Keratinocyte (primary cell): ENCODE data around the gene MYO1C. TPM values are rescaled to one million over a fixed set of nuclear protein-coding genes. Genes with fewer than 3 reads are reported as not detected.
A peak's percentile ranks its signal among the peaks of the same experiment; 100 is the strongest.

Source experiments
- DNase-seq: peaks from one replicate; pipeline ENCODE4 v3.0.0-alpha.2; 2011; ENCODE audit warnings: low read depth, missing footprints, low spot score
- FAIRE-seq: peaks from 2 replicates; lab custom pipeline; 2011; peaks lifted over from hg19 to GRCh38; lab: Jason Lieb, UNC
- H2AFZ ChIP-seq: 2 replicates; pipeline ENCODE4 v1.6.0; 2012; ENCODE audit warnings: low read length, control low read depth, inconsistent platforms; ENCODE audit not compliant: control insufficient read depth
- H3K27ac ChIP-seq: 2 replicates; pipeline ENCODE4 v1.5.1; 2011; ENCODE audit warnings: low read length; ENCODE audit not compliant: control insufficient read depth, insufficient read depth
- H3K27me3 ChIP-seq: 3 replicates; pipeline ENCODE4 v1.6.0; 2011; ENCODE audit warnings: low read length; ENCODE audit not compliant: control insufficient read depth, insufficient read depth; ENCODE audit errors: extremely low read depth
- H3K36me3 ChIP-seq, 2 experiments: 2 replicates in 1 of 2; 3 replicates in 1 of 2; pipeline ENCODE4 v1.5.1; 2011; ENCODE audit warnings: low read length in 2 of 2, mild to moderate bottlenecking in 1 of 2; ENCODE audit not compliant: control insufficient read depth in 2 of 2, insufficient read depth in 2 of 2; ENCODE audit errors: extremely low read depth in 1 of 2
- H3K4me1 ChIP-seq: 3 replicates; pipeline ENCODE4 v1.5.1; 2011; ENCODE audit warnings: low read length; ENCODE audit not compliant: control insufficient read depth, insufficient read depth; ENCODE audit errors: extremely low read depth
- H3K4me2 ChIP-seq: 3 replicates; pipeline ENCODE4 v1.6.0; 2011; ENCODE audit warnings: low read depth, low read length; ENCODE audit not compliant: control insufficient read depth, insufficient read depth; ENCODE audit errors: extremely low read depth
- H3K4me3 ChIP-seq, 3 experiments: fragments of 200-600 bp in 1 of 3; sonication (generic) in 1 of 3; 2 replicates in 2 of 3; 3 replicates in 1 of 3; pipeline ENCODE4 v1.5.1; 2011 to 2016; ENCODE audit warnings: low read length in 3 of 3, mild to moderate bottlenecking in 3 of 3, control low read depth in 2 of 3, inconsistent platforms in 1 of 3, low read depth in 1 of 3, mixed read lengths in 1 of 3, mixed run types in 1 of 3, moderate library complexity in 1 of 3; ENCODE audit not compliant: control insufficient read depth in 2 of 3, insufficient read depth in 2 of 3; ENCODE audit errors: extremely low read depth in 1 of 3
- H3K79me2 ChIP-seq: 2 replicates; pipeline ENCODE4 v1.6.0; 2012; ENCODE audit warnings: low read length; ENCODE audit not compliant: control insufficient read depth, insufficient read depth
- H3K9ac ChIP-seq: 3 replicates; pipeline ENCODE4 v1.6.0; 2011; ENCODE audit warnings: low read length; ENCODE audit not compliant: control insufficient read depth, insufficient read depth; ENCODE audit errors: extremely low read depth
- H3K9me1 ChIP-seq: 3 replicates; pipeline ENCODE4 v1.6.0; 2011; ENCODE audit warnings: low read length; ENCODE audit not compliant: control insufficient read depth, insufficient read depth; ENCODE audit errors: extremely low read depth
- H3K9me3 ChIP-seq: 2 replicates; pipeline ENCODE4 v1.5.1; 2012; ENCODE audit warnings: low read depth, low read length; ENCODE audit not compliant: control insufficient read depth
- H4K20me1 ChIP-seq: 3 replicates; pipeline ENCODE4 v1.6.0; 2011; ENCODE audit warnings: low read length; ENCODE audit not compliant: control insufficient read depth, insufficient read depth; ENCODE audit errors: extremely low read depth
- EZH2 ChIP-seq: IDR thresholded peaks from one replicate; pipeline ENCODE4 v1.6.1; 2012; ENCODE audit warnings: inconsistent platforms, mild to moderate bottlenecking, low read length, moderate library complexity
- dilution Hi-C: fragments of 300-500 bp; cut with MboI; formaldehyde crosslinking; loops from one replicate; pipeline ENCODE4 v1.7.0; 2020; ENCODE audit warnings: low sequenced_read_pairs; ENCODE audit not compliant: extremely low pct_ligation_motif_present
- polyA plus RNA-seq, 5 experiments: library from polyadenylated mRNA; depleted of rRNA in 3 of 5; stranded (reverse) in 3 of 5; stranded (forward) in 1 of 5; unstranded in 1 of 5; fragments of >200 nt; gene quantifications; 1 replicate in 1 of 5; 2 replicates in 3 of 5; 3 replicates in 1 of 5; pipeline versions ENCODE4 v1.2.1 to v1.2.3, GENCODE V29; 2011 to 2012; ENCODE audit warnings: missing spikeins in 2 of 5, low read depth in 1 of 5, low replicate concordance in 1 of 5
- TF ChIP-seq, protein P1 (sequence below), 3 experiments: IDR thresholded peaks in 1 of 3; conservative IDR thresholded peaks in 1 of 3; optimal IDR thresholded peaks in 1 of 3; 2 replicates in 2 of 3; 3 replicates in 1 of 3; pipeline versions ENCODE3 to v1.5.1; 2011; ENCODE audit warnings: low read length in 3 of 3, mild to moderate bottlenecking in 3 of 3, moderate library complexity in 2 of 3, control low read depth in 1 of 3, inconsistent platforms in 1 of 3; ENCODE audit not compliant: insufficient read depth in 2 of 3; ENCODE audit errors: extremely low read depth in 1 of 3

The MYO1C gene
- polyA plus RNA-seq, 1 donor (not counting 4 experiments of a cell fraction or from before 2014, with no cell fraction given): 101 TPM

DNA sequence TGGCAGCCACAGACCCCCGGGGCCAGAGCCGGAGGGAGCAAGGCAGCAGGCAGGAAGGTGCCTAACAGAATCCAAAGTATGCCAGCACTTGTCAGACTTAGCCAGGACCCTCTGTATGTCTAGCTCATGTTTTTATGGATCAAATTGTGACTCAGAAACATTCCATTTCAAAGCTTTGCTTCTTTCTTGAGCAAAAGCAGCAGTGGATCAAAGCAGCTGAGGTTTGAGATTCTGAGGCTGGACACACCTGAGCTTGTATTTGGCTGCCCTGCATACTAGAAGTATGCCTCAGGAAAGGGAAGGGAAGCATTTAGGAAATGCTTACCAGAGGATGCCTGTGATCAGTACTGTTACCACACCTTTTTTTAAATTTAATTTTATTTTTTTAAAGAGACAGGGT, 5.7 kb upstream of the MYO1C start:
- no peaks in the 10 kb centered on the region for H4K20me1 ChIP-seq
- no peaks in the 10 kb centered on the region for H3K27me3 ChIP-seq
- dilution Hi-C loops: no loop called here
- no peak overlapping the region for H2AFZ ChIP-seq
- H3K9ac ChIP-seq: no peak overlapping the region
- H3K36me3 ChIP-seq: peaks cover 0 to 8% of the 10 kb centered on the region in 2 experiments
- no peak overlapping the region for H3K4me3 ChIP-seq
- H3K27ac ChIP-seq: peak overlapping the region; percentile 47
- FAIRE-seq (peak; percentile 20), DNase-seq (no peak)
- TF ChIP-seq EZH2: no peak
- TF ChIP-seq, protein P1, sequence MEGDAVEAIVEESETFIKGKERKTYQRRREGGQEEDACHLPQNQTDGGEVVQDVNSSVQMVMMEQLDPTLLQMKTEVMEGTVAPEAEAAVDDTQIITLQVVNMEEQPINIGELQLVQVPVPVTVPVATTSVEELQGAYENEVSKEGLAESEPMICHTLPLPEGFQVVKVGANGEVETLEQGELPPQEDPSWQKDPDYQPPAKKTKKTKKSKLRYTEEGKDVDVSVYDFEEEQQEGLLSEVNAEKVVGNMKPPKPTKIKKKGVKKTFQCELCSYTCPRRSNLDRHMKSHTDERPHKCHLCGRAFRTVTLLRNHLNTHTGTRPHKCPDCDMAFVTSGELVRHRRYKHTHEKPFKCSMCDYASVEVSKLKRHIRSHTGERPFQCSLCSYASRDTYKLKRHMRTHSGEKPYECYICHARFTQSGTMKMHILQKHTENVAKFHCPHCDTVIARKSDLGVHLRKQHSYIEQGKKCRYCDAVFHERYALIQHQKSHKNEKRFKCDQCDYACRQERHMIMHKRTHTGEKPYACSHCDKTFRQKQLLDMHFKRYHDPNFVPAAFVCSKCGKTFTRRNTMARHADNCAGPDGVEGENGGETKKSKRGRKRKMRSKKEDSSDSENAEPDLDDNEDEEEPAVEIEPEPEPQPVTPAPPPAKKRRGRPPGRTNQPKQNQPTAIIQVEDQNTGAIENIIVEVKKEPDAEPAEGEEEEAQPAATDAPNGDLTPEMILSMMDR (optimal IDR thresholded peaks at IDR 0.05 in 1 of 3, IDR thresholded peaks at IDR 0.05 in 1 of 3, conservative IDR thresholded peaks at IDR 0.05 in 1 of 3; ENCODE audit: extremely low read depth in 1 of 3, insufficient read depth in 2 of 3, low read length in 3 of 3): no peak
- H3K9me3 ChIP-seq: no peaks in the 10 kb centered on the region
- no peak overlapping the region for H3K4me2 ChIP-seq
- no peaks in the 10 kb centered on the region for H3K79me2 ChIP-seq
- peaks cover 24% of the 10 kb centered on the region for H3K4me1 ChIP-seq
- no peaks in the 10 kb centered on the region for H3K9me1 ChIP-seq

- Histone ChIP-seq H4K20me1 (no peaks in the 10 kb centered on the region), H2AFZ (no peak overlapping the region), H3K9me3 (no peaks in the 10 kb centered on the region), H3K4me2 (no peak overlapping the region), H3K79me2 (no peaks in the 10 kb centered on the region), H3K36me3 (peaks cover 0 to 8% of the 10 kb centered on the region in 2 experiments), H3K4me3 (no peak overlapping the region), H3K9me1 (no peaks in the 10 kb centered on the region), H3K9ac (no peak overlapping the region), H3K27ac (no peak overlapping the region), H3K4me1 (peaks cover 28% of the 10 kb centered on the region), H3K27me3 (no peaks in the 10 kb centered on the region)
- DNase-seq (no peak), FAIRE-seq (no peak)
- dilution Hi-C loops: no loop called here
- TF ChIP-seq, protein P1 (optimal IDR thresholded peaks at IDR 0.05 in 1 of 3, IDR thresholded peaks at IDR 0.05 in 1 of 3, conservative IDR thresholded peaks at IDR 0.05 in 1 of 3; ENCODE audit: extremely low read depth in 1 of 3, insufficient read depth in 2 of 3, low read length in 3 of 3): no peak
- no peak for TF ChIP-seq EZH2
These were observed 5.3 kb upstream of the MYO1C start for GRCh38 chr17:1497831-1498230.
